Smooth muscle cell (in vitro differentiated cells): ENCODE data around the gene TH. TPM values are rescaled to one million over a fixed set of nuclear protein-coding genes. Genes with fewer than 3 reads are reported as not detected.

Source experiments
- DNase-seq: peaks from one replicate; lab custom pipeline; 2025; ENCODE audit not compliant: unreplicated experiment; lab: John Stamatoyannopoulos, UW
- H2AFZ ChIP-seq: fragments of 200-600 bp; sonication (generic); 2 replicates; pipeline ENCODE4 v1.6.0; 2016; ENCODE audit warnings: antibody characterized with exemption, low read depth, mild to moderate bottlenecking
- H3F3A ChIP-seq: fragments of 200-600 bp; sonication (generic); 2 replicates; pipeline ENCODE4 v1.6.0; 2017; ENCODE audit warnings: antibody characterized with exemption, low read depth
- H3K27ac ChIP-seq: fragments of 200-600 bp; sonication (generic); 2 replicates; pipeline ENCODE4 v1.5.1; 2016; ENCODE audit warnings: low read depth, mild to moderate bottlenecking
- H3K27me3 ChIP-seq: fragments of 200-600 bp; sonication (generic); 2 replicates; pipeline ENCODE4 v1.6.1; 2016; ENCODE audit warnings: low read depth, mild to moderate bottlenecking
- H3K36me3 ChIP-seq: fragments of 200-600 bp; sonication (generic); 2 replicates; pipeline ENCODE4 v1.5.1; 2016; ENCODE audit warnings: low read depth
- H3K4me1 ChIP-seq: fragments of 200-600 bp; sonication (generic); 2 replicates; pipeline ENCODE4 v1.5.1; 2016; ENCODE audit warnings: low read depth
- H3K4me2 ChIP-seq: fragments of 200-600 bp; sonication (generic); 2 replicates; pipeline ENCODE4 v1.6.0; 2016; ENCODE audit warnings: mild to moderate bottlenecking
- H3K4me3 ChIP-seq: fragments of 200-600 bp; sonication (generic); 2 replicates; pipeline ENCODE4 v1.5.1; 2016; ENCODE audit warnings: mild to moderate bottlenecking
- H3K79me2 ChIP-seq: fragments of 200-600 bp; sonication (generic); 2 replicates; pipeline ENCODE4 v1.6.0; 2016; ENCODE audit warnings: low read depth, mild to moderate bottlenecking
- H3K9ac ChIP-seq: fragments of 200-600 bp; sonication (generic); 2 replicates; pipeline ENCODE4 v1.6.0; 2016; ENCODE audit warnings: low read depth
- H3K9me3 ChIP-seq: fragments of 200-600 bp; sonication (generic); replicated peaks from 2 replicates; pipeline ENCODE4 v1.5.1; 2016; ENCODE audit warnings: low read depth
- H4K20me1 ChIP-seq: fragments of 200-600 bp; sonication (generic); 2 replicates; pipeline ENCODE4 v1.6.0; 2016; ENCODE audit warnings: low read depth
- CTCF ChIP-seq: fragments of 200-600 bp; sonication (generic); IDR thresholded peaks from 2 replicates; pipeline ENCODE4 v1.5.1; 2017; ENCODE audit warnings: borderline replicate concordance, mild to moderate bottlenecking, antibody characterized with exemption; ENCODE audit not compliant: insufficient read depth, poor library complexity, severe bottlenecking
- WGBS: methylation state at CpG from one replicate; pipeline ENCODE4 v1.1.7; 2016; ENCODE audit warnings: low lambda C conversion rate; 5-methylcytosine and 5-hydroxymethylcytosine counted together
- polyA plus RNA-seq: library from polyadenylated mRNA; unstranded; fragments of >200 nt; fragmentation: Nextera tagmentation; extraction: Ambion mirVana; gene quantifications from 2 replicates; pipeline ENCODE4 v1.2.1, GENCODE V29; 2016
- total RNA-seq: library from RNA; depleted of rRNA; stranded (reverse); fragments of >200 nt; gene quantifications from 2 replicates; pipeline ENCODE4 v1.2.3, GENCODE V29; 2014

TH gene
- total and polyA plus RNA-seq, 2 experiments from 2014 or later: not detected

- Histone ChIP-seq H3K79me2 (no peaks in the 10 kb centered on the region), H3K4me1 (peaks cover 15% of the 10 kb centered on the region), H3K27me3 (no peaks in the 10 kb centered on the region), H3K9ac (no peak overlapping the region), H3K9me3 (no peaks in the 10 kb centered on the region), H3K36me3 (no peaks in the 10 kb centered on the region), H3F3A (no peaks in the 10 kb centered on the region), H4K20me1 (no peaks in the 10 kb centered on the region), H3K4me3 (no peak overlapping the region), H3K4me2 (no peak overlapping the region), H3K27ac (no peak overlapping the region), H2AFZ (no peak overlapping the region)
- WGBS: 81% methylated on average over 24 of the region's 24 CpGs
- no peak for TF ChIP-seq CTCF
- no peak for DNase-seq
Measured at GRCh38 chr11:2207773-2208621, 36.4 kb upstream of the TH start.

GRCh38 chr11:2207212-2207611, 35.6 kb upstream of the TH start:
- Histone ChIP-seq H3K79me2 (no peaks in the 10 kb centered on the region), H3K9me3 (no peaks in the 10 kb centered on the region), H3K27ac (no peak overlapping the region), H2AFZ (no peak overlapping the region), H3K27me3 (no peaks in the 10 kb centered on the region), H3K36me3 (no peaks in the 10 kb centered on the region), H3K4me1 (peaks cover 10% of the 10 kb centered on the region), H3K4me2 (no peak overlapping the region), H3F3A (no peaks in the 10 kb centered on the region), H3K4me3 (no peak overlapping the region), H4K20me1 (no peaks in the 10 kb centered on the region), H3K9ac (no peak overlapping the region)
- DNase-seq: no peak
- WGBS: 91% methylated on average over 11 of the region's 11 CpGs
- no peak for TF ChIP-seq CTCF

- WGBS: 92% methylated on average over 12 of the region's 12 CpGs
- no peak for DNase-seq
- Histone ChIP-seq H3K27ac (no peak overlapping the region), H3K79me2 (no peaks in the 10 kb centered on the region), H3K9me3 (no peaks in the 10 kb centered on the region), H4K20me1 (no peaks in the 10 kb centered on the region), H2AFZ (no peak overlapping the region), H3K9ac (no peak overlapping the region), H3K4me1 (peaks cover 6% of the 10 kb centered on the region), H3K4me2 (no peak overlapping the region), H3K4me3 (no peak overlapping the region), H3F3A (no peaks in the 10 kb centered on the region), H3K36me3 (no peaks in the 10 kb centered on the region), H3K27me3 (no peaks in the 10 kb centered on the region)
- TF ChIP-seq CTCF: no peak
Measured at GRCh38 chr11:2205981-2206690, 34.5 kb upstream of the TH start.
